HepG2 (cell line): Measurements from ENCODE around the gene PXK. TPM values are rescaled to one million over a fixed set of nuclear protein-coding genes. Genes with fewer than 3 reads are reported as not detected.

Source experiments
- ATF1 ChIP-seq: IDR thresholded peaks from 2 replicates; pipeline ENCODE4 v1.6.1; 2016; ENCODE audit warnings: mild to moderate bottlenecking, control low read depth
- FLYWCH1 ChIP-seq: sonication (generic); formaldehyde crosslinking; IDR thresholded peaks from 2 replicates; pipeline ENCODE4 v1.8.1; 2023; ENCODE audit warnings: mild to moderate bottlenecking, missing genetic modification reagents
- GLI4 ChIP-seq: sonication (generic); formaldehyde crosslinking; IDR thresholded peaks from 2 replicates; pipeline ENCODE4 v1.5.1; 2020; ENCODE audit warnings: missing genetic modification reagents, mild to moderate bottlenecking, moderate library complexity, borderline replicate concordance
- HMGXB4 ChIP-seq, 2 experiments: sonication (generic) in 1 of 2; formaldehyde crosslinking in 1 of 2; IDR thresholded peaks; 2 replicates each; pipeline versions ENCODE4 v1.4.0 to v1.6.1; 2018 to 2020; ENCODE audit warnings: missing genetic modification reagents in 2 of 2, borderline replicate concordance in 1 of 2, low read depth in 1 of 2, mild to moderate bottlenecking in 1 of 2, missing biosample characterization in 1 of 2
- NFRKB ChIP-seq: fragments of 450-650 bp; IDR thresholded peaks from 2 replicates; pipeline ENCODE4 v1.6.1; 2017
- NKX3-1 ChIP-seq: sonication (generic); formaldehyde crosslinking; IDR thresholded peaks from 2 replicates; pipeline ENCODE4 v1.5.0; 2020; ENCODE audit warnings: missing genetic modification reagents
- PPARG ChIP-seq: conservative IDR thresholded peaks from 2 replicates; pipeline ENCODE4 v1.6.1; 2016; ENCODE audit warnings: missing biosample characterization, missing genetic modification reagents
- RARA ChIP-seq: IDR thresholded peaks from 2 replicates; pipeline ENCODE4 v1.6.1; 2016; ENCODE audit warnings: missing genetic modification reagents, missing compliant biosample characterization
- SP1 ChIP-seq, 2 experiments: fragments of 450-650 bp in 1 of 2; sonication (generic) in 1 of 2; formaldehyde crosslinking in 1 of 2; IDR thresholded peaks; 2 replicates each; pipeline versions ENCODE4 v1.4.0 to v1.6.1; 2016 to 2020; ENCODE audit warnings: missing genetic modification reagents in 1 of 2
- SRSF9 ChIP-seq: fragments of 200-400 bp; formaldehyde crosslinking; IDR thresholded peaks from 2 replicates; pipeline ENCODE4 v1.6.1; 2018; ENCODE audit warnings: borderline replicate concordance, mild to moderate bottlenecking, low read depth, low read length; ENCODE audit not compliant: insufficient read depth, poor library complexity, severe bottlenecking
- TGIF2 ChIP-seq: IDR thresholded peaks from 2 replicates; pipeline ENCODE4 v1.6.1; 2016; ENCODE audit warnings: control low read depth, missing compliant biosample characterization
- TSC22D2 ChIP-seq: sonication (generic); formaldehyde crosslinking; IDR thresholded peaks from 2 replicates; pipeline ENCODE4 v1.5.1; 2020; ENCODE audit warnings: missing genetic modification reagents, mild to moderate bottlenecking, borderline replicate concordance
- ZIK1 ChIP-seq: sonication (generic); formaldehyde crosslinking; IDR thresholded peaks from 2 replicates; pipeline ENCODE4 v1.5.0; 2020; ENCODE audit warnings: mild to moderate bottlenecking, low read depth, missing genetic modification reagents, borderline replicate concordance
- ZMYM2 ChIP-seq: sonication (generic); formaldehyde crosslinking; IDR thresholded peaks from 2 replicates; pipeline ENCODE4 v1.8.0; 2022; ENCODE audit warnings: mild to moderate bottlenecking, missing genetic modification reagents
- ZMYM3 ChIP-seq: sonication (generic); formaldehyde crosslinking; IDR thresholded peaks from 2 replicates; pipeline ENCODE4 v1.5.1; 2020; ENCODE audit warnings: mild to moderate bottlenecking, missing genetic modification reagents
- ZNF567 ChIP-seq: sonication (generic); formaldehyde crosslinking; IDR thresholded peaks from 2 replicates; pipeline ENCODE4 v1.8.1; 2023; ENCODE audit warnings: mild to moderate bottlenecking, missing genetic modification reagents, borderline replicate concordance
- ZNF772 ChIP-seq: sonication (generic); formaldehyde crosslinking; IDR thresholded peaks from 2 replicates; pipeline ENCODE4 v1.5.0; 2020; ENCODE audit warnings: mild to moderate bottlenecking, missing genetic modification reagents
- polyA plus RNA-seq, 8 experiments: library from polyadenylated mRNA; depleted of rRNA in 3 of 8; stranded (reverse) in 7 of 8; unstranded in 1 of 8; fragments of >200 nt; fragmentation: Illumina TruSeq in 4 of 8; extraction: Trizol in 4 of 8; gene quantifications; 2 replicates each; pipeline versions ENCODE4 v1.2.1 to v1.2.3, GENCODE V29; 2011 to 2016; ENCODE audit warnings: low read depth in 4 of 8, missing spikeins in 1 of 8, mixed read lengths in 1 of 8; ENCODE audit not compliant: insufficient read depth in 1 of 8
- total RNA-seq, 5 experiments: library from RNA; depleted of rRNA; stranded (reverse); fragments of >200 nt; fragmentation: Illumina TruSeq; extraction: Trizol; gene quantifications; 2 replicates each; pipeline ENCODE4 v1.2.3, GENCODE V29; 2016; ENCODE audit warnings: low read depth in 1 of 5
- TF ChIP-seq, protein P1 (sequence below): IDR thresholded peaks from 2 replicates; pipeline ENCODE4 v1.6.1; 2018; ENCODE audit warnings: missing genetic modification reagents, mild to moderate bottlenecking, missing compliant biosample characterization
- TF ChIP-seq, protein P2 (sequence below): sonication (generic); formaldehyde crosslinking; IDR thresholded peaks from 2 replicates; pipeline ENCODE4 v1.5.0; 2020; ENCODE audit warnings: missing genetic modification reagents
- TF ChIP-seq, protein P3 (sequence below): sonication (generic); formaldehyde crosslinking; IDR thresholded peaks from 2 replicates; pipeline ENCODE4 v1.8.1; 2023; ENCODE audit warnings: mild to moderate bottlenecking, inconsistent platforms, moderate library complexity, missing genetic modification reagents, borderline replicate concordance
- TF ChIP-seq, protein P4 (sequence below): sonication (generic); formaldehyde crosslinking; IDR thresholded peaks from 2 replicates; pipeline ENCODE4 v1.4.0; 2020; ENCODE audit warnings: mild to moderate bottlenecking, missing genetic modification reagents, borderline replicate concordance

Gene PXK
- total and polyA plus RNA-seq, 2 of the 13 experiments (the other 11 are each of a cell fraction or from before 2014, with no cell fraction given): 6.4 to 18.6 TPM

GRCh38 chr3:58470363-58471024 lies 137.8 kb downstream of the PXK start (continued):
- no peak for TF ChIP-seq ZNF567 (CRISPR knock-in tag)
- 0 out of 2 replicates have a peak, but pooled peaks have one; percentile 11 for TF ChIP-seq ZMYM3 (CRISPR knock-in tag)
- TF ChIP-seq GLI4 (CRISPR knock-in tag): no peak
- TF ChIP-seq, protein P1, sequence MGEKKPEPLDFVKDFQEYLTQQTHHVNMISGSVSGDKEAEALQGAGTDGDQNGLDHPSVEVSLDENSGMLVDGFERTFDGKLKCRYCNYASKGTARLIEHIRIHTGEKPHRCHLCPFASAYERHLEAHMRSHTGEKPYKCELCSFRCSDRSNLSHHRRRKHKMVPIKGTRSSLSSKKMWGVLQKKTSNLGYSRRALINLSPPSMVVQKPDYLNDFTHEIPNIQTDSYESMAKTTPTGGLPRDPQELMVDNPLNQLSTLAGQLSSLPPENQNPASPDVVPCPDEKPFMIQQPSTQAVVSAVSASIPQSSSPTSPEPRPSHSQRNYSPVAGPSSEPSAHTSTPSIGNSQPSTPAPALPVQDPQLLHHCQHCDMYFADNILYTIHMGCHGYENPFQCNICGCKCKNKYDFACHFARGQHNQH (CRISPR knock-in tag): no peak
- TF ChIP-seq SRSF9: no peak
- TF ChIP-seq ZMYM2 (CRISPR knock-in tag): no peak
- TF ChIP-seq, protein P2, sequence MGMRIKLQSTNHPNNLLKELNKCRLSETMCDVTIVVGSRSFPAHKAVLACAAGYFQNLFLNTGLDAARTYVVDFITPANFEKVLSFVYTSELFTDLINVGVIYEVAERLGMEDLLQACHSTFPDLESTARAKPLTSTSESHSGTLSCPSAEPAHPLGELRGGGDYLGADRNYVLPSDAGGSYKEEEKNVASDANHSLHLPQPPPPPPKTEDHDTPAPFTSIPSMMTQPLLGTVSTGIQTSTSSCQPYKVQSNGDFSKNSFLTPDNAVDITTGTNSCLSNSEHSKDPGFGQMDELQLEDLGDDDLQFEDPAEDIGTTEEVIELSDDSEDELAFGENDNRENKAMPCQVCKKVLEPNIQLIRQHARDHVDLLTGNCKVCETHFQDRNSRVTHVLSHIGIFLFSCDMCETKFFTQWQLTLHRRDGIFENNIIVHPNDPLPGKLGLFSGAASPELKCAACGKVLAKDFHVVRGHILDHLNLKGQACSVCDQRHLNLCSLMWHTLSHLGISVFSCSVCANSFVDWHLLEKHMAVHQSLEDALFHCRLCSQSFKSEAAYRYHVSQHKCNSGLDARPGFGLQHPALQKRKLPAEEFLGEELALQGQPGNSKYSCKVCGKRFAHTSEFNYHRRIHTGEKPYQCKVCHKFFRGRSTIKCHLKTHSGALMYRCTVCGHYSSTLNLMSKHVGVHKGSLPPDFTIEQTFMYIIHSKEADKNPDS: no peak
- no peak for TF ChIP-seq TGIF2 (CRISPR knock-in tag)
- no peak for TF ChIP-seq SP1 (IDR thresholded peaks at IDR 0.05)
- 0 out of 2 replicates have a peak, but pooled peaks have one; percentile 5 for TF ChIP-seq SP1 (CRISPR knock-in tag; IDR thresholded peaks at IDR 0.05)
- TF ChIP-seq NFRKB: no peak
- TF ChIP-seq FLYWCH1 (CRISPR knock-in tag): 0 out of 2 replicates have a peak, but pooled peaks have one; percentile 18
- peak; percentile 7; the same call in 1 of the 2 replicates for TF ChIP-seq TSC22D2
- 0 out of 4 replicates have a peak, but pooled peaks of 1 of the 2 experiments have one; percentile 1 for TF ChIP-seq HMGXB4 (CRISPR knock-in tag; IDR thresholded peaks at IDR 0.05; ENCODE audit: borderline replicate concordance in 1 of 2, low read depth in 1 of 2)
- no peak for TF ChIP-seq NKX3-1 (CRISPR knock-in tag)
- no peak for TF ChIP-seq ZNF772 (CRISPR knock-in tag)
- no peak for TF ChIP-seq ZIK1 (CRISPR knock-in tag)
- TF ChIP-seq PPARG (CRISPR knock-in tag): peak; percentile 49; the same call in 1 of the 2 replicates
- TF ChIP-seq, protein P3, sequence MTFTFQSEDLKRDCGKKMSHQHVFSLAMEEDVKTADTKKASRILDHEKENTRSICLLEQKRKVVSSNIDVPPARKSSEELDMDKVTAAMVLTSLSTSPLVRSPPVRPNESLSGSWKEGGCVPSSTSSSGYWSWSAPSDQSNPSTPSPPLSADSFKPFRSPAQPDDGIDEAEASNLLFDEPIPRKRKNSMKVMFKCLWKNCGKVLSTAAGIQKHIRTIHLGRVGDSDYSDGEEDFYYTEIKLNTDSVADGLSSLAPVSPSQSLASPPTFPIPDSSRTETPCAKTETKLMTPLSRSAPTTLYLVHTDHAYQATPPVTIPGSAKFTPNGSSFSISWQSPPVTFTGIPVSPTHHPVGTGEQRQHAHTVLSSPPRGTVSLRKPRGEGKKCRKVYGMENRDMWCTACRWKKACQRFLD (CRISPR knock-in tag): no peak
- TF ChIP-seq, protein P4, sequence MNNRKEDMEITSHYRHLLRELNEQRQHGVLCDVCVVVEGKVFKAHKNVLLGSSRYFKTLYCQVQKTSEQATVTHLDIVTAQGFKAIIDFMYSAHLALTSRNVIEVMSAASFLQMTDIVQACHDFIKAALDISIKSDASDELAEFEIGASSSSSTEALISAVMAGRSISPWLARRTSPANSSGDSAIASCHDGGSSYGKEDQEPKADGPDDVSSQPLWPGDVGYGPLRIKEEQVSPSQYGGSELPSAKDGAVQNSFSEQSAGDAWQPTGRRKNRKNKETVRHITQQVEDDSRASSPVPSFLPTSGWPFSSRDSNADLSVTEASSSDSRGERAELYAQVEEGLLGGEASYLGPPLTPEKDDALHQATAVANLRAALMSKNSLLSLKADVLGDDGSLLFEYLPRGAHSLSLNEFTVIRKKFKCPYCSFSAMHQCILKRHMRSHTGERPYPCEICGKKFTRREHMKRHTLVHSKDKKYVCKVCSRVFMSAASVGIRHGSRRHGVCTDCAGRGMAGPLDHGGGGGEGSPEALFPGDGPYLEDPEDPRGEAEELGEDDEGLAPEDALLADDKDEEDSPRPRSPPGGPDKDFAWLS (CRISPR knock-in tag): no peak
- 0 out of 2 replicates have a peak, but pooled peaks have one; percentile 10 for TF ChIP-seq RARA (CRISPR knock-in tag)
- TF ChIP-seq ATF1: no peak
